GM18499 (cell line): ENCODE measurements around the gene LTC4S.
"Not testable (repeated sequence)": the region's sequence is repeated elsewhere in the genome, so short reads cannot be mapped to it uniquely, and the experiment has no call there.

Source experiments
- ATAC-seq: cut with Tn5 transposase; IDR thresholded peaks from one replicate; pipeline ENCODE4 v1.9.1; 2021; ENCODE audit warnings: moderate number of reproducible peaks; ENCODE audit not compliant: insufficient read depth, unreplicated experiment

Gene LTC4S

DNA sequence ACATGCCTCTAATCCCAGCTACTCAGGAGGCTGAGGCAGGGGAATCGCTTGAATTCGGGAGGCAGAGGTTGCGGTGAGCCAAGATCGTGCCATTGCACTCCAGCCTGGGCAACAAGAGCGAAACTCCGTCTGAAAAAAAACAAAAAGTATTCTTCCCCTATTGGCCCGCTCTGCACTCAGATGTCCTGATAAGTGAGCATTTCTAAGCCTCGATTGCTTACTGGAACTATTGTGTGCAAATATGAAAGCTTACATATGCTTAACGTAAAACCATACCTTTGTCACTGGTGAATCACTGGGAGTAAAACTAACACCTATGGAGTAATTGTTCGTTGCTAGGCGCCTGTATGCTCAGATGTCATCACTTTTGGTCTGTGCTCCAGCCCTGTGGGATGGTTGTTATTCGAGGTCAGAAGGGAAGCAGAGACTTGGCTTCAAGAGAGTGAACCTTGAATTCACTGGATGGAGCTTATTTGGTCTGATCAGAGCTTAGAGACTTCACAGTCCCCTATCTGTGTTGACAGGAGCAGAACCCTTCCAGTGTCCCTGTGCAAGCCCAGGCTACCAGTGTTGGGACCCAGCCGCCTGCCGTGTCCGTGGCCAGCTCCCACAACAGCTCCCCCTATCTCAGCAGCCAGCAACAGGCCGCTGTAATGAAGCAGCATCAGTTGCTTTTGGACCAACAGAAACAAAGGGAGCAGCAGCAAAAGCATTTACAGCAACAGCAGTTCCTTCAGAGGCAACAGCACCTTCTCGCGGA, 25.3 kb upstream of the LTC4S start:
- ATAC-seq: no peak

DNA sequence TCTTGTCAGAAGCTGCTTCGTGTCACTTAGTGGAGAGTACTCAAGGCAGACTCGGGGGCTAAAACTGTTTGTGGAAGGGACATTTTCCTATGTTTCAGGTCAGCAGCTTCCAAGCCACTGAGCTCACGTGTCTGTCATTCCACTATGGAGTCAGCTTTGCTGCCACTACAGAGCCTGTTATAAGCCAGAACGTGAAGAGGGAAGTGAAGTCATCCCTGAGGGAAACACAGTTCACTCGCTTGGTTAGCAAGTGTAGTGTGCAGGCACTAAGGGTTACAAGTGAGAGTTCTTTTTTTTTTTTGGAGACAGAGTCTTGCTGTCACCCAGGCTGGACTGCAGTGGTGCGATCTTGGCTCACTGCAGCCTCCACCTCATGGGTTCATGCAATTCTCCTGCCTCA, 24.5 kb upstream of the LTC4S start:
- ATAC-seq: no peak

DNA sequence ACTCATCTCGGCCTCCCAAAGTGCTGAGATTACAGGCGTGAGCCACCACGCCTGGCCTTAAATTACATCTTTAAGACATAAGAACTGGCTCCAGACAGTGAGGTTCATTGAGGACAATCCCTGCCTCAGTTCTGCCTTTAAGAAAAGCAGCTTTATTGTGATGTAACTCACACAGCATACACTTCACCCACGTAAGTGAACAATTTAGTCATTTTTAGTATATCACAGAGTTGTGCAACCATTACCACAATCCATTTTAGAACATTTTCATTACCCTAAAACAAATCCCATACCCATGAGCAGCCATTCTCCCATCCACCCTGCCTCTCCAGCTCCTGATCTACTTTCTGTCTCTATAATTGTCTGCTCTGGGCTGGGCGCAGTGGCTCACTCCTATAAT, 24.0 kb upstream of the LTC4S start:
- ATAC-seq: no peak

DNA sequence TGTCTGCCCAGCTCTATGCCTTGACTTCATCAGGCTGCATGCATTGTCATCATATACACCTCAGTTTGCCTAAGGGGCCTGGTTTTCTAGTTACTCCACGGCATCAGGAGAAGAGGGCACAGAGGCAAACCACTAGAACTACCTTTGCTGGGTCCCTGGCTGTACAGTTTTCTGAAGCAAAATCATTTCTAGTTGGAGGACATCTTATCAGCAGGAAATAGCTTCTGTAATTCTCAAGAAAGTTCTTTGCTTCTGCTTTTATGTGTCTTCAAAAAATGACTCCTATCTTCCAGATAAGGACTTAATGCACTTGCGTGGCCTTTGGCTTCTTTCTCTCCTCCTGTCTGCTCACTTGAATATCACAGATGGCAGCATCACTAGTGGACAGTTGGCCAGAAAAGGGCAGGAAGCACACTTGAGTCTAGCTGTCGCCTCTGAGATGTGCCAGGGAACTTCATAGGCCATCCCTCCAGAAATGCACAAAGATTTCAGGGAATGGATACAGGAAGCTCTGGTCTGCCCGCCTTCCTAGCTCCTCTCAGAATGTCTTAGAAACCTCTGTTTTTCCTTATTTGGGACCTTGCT, 22.4 kb upstream of the LTC4S start:
- no peak for ATAC-seq

DNA sequence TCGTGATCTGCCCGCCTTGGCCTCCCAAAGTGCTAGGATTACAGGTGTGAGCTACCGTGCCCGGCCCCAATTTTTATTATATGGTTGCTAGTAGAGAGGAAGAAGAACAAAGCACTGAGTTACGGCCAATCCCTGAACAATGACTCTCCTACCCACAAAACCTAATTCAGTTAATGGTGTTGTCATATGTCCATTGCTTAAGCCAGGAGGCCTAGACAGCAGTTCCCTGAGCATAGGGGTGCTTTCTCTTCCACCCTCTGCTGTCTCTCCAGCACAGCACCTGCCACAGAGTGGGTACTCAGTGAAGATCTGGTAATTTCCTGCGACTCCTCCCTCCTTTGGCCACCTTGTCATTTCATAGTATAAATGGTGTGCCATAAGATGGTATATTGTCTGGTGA, 21.4 kb upstream of the LTC4S start:
- no peak for ATAC-seq

DNA sequence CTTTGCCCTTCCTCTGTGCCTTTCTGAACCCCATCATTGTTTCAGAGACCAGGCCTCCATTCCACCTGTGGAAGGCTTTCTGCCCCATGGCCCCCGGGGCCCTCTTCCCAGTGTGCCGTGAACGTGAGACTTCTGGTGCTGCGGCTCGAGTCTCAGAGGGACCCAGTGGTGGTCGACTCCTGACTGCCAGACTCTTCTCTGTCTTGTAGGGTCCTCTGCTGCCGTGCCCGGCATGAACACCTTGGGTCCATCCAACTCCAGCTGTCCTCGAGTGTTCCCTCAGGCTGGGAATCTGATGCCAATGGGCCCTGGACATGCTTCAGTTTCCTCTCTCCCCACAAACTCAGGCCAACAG, 20.1 kb upstream of the LTC4S start:
- ATAC-seq: no peak

DNA sequence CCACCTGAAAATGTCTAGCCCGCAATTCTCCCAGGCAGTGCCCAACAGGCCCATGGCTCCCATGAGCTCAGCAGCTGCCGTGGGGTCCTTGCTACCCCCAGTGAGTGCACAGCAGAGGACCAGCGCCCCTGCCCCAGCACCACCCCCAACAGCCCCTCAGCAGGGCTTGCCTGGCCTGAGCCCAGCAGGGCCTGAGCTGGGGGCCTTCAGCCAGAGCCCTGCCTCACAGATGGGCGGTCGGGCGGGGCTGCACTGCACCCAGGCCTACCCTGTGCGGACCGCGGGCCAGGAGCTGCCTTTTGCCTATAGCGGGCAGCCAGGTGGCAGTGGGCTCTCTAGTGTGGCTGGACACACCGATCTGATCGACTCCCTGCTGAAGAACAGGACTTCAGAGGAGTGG, 19.3 kb upstream of the LTC4S start:
- no peak for ATAC-seq

DNA sequence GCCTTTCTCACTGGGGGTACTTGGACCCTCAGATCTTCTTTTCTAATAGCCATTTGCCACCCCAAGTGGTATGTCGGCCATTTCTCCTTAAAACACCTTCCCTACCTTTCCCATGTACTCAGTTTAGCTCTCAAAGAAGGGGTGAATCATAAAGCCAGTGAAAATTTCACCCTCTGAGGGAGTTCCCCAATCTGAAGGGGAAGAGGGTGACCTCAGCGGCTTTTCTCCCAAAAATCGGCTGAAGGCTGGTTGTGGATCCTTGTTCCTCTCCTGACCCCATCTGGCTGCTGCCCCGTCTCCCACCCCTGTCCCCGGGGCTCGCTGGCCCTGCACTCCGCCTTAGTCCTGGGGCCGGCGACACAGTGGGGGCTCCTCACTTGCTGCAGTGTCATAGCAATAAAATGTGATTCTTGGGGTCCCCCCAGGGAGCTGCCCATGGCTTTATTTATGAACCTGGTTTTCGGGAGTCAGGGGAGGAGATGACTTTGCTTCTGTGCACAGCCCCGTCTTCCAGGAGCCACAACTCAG, 17.3 kb upstream of the LTC4S start:
- no peak for ATAC-seq

DNA sequence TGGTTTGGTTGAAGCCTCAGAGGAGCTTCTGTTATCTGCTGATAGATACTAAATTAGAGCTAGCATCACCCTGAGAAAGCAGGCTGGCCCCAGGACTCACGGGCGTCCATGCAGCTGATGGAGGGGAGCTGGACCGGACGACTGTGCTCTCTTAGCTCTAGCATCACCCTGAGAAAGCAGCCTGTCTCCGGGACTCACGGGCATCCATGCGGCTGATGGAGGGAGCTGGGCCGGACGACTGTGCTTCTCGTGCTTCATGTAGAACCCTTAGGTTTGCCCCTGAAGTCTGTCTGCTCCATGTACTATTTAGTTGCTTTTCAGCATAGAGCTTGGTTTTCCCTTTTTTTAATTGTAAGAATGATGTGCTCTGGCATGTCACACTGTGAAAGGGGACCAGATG, 16.3 kb upstream of the LTC4S start:
- no peak for ATAC-seq

DNA sequence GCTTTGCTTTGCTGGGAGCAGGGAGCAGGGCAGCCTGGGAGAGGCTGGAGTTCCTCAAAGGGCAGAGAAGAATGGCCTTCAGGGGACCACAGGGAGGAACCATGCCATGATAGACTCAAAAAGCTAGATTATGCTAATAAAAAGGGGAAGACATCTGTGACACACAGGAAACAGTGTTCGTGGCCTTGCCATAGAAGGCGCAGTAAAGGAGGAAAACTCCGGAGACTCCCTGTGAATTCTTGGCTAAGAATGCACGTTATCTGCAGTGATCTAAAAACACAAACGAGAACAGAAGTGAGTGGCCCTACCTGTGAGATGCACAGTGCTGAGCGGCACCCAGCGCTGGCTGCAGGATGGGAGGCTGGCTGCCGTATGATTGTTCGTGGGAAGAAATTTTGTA, 15.9 kb upstream of the LTC4S start:
- ATAC-seq: no peak

DNA sequence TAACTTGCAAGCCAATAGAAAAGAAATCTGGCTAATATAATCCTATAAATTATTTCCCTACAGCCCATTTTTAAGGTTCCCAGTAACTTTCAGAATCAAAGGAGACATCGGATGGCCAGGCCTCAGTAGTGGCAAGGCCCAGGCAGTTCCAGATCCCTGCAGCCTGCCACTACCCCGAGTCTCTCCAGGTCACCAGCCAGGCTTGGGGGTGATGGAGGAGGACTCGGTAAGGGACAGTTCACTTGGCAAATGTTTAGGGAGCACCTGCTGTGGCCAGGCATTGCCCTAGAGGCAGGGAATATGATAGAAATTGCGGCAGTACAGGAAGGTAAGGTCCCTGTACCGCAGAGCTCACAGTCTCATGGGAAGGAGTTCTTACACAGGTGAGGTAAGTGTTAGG, 15.2 kb upstream of the LTC4S start:
- ATAC-seq: no peak

DNA sequence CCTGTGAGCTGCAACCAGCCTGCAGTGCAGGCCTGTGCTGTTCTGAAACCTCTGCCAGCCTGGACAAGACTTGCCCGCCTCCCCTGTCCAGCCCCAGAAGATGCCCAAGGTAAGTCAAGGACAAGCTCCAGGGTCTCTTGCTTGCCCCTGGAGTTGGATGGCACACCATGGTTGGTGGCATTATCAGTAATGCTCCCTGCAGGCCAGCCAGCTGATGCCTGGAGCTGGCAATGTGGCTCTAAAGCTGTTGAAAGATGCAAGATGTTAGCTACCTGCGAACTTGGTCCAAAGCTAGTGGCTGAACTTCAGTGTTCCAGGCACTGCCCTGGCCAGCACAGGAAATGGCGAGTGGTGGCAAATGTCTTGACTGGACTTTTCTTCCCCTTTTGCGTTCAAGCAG, 14.0 kb upstream of the LTC4S start:
- ATAC-seq: no peak

DNA sequence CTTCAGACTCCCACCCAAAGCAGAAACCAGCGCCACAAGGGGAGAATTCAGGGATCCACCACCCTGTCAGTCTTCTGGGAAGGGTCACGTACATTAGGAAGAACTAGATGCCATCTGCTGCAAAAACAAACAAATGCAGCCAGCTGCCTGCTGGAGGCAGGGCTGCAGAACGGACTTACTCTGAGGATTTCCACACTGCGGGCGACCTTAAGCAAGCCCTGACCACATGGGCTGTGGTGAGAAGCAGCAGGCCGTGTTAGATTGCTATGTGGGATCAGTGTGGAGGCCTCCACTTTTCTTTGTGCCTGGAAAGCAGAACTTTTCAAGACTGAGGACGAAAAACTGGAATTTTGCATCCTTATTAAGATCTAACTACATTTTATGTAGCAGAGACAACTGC, 13.4 kb upstream of the LTC4S start:
- ATAC-seq: no peak

DNA sequence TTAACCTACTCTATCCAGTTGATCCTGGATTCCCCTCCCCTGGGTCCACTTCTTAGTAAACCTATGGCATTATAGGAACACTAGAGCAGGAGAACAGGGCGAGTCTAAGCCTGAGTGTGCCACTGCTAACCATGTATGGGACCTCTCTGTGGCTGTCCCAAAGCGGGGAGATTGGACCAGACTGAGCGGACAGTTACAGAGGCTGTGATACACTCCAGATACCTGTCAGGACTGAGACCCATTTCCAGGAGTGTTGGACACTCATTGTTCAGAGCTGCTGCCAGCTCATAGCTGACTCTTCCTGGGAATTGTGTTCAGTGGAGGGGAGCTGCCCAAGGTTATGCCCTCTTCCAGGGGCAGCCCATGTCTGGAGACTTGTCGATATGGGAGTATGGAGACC, 11.9 kb upstream of the LTC4S start:
- no peak for ATAC-seq

DNA sequence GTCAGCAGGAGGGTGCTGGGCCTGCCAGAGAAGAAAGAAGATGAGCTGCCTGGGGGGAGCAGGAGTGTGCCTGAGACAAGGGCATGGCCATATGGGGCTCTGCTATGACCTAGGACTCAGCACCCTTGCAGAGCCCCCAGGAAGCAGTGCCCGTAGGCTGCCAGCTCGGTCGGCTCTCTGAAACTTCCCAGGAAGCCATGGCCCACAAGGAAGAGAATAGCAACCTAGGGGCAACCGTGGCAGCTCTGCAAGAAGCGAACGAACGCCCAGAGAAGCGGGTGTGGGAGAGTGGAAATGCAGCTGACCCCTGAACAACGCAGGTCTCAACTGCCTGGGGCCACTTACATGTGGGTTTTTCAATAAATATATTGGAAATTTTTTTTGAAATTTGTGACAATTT, 10.7 kb upstream of the LTC4S start:
- no peak for ATAC-seq

DNA sequence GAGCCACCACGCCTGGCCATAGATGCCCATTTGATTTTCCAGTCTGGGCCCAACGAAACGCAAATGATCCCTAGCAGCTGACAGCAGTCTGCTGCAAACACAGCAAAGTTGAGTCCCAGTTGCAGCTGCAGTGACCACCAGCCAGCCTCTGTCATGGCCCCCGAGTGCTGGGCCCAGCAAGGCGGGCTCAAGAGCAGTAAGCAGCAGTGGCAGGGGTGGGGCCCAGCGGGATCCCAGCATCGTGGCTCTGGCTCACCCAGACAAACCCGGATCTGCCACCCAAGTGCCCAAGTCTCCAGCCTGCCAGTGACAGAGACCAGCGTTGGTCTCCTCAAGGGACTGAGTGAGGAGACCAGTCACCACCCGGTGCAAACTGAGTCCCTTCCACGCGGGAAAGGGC, 6.9 kb upstream of the LTC4S start:
- ATAC-seq: no peak

DNA sequence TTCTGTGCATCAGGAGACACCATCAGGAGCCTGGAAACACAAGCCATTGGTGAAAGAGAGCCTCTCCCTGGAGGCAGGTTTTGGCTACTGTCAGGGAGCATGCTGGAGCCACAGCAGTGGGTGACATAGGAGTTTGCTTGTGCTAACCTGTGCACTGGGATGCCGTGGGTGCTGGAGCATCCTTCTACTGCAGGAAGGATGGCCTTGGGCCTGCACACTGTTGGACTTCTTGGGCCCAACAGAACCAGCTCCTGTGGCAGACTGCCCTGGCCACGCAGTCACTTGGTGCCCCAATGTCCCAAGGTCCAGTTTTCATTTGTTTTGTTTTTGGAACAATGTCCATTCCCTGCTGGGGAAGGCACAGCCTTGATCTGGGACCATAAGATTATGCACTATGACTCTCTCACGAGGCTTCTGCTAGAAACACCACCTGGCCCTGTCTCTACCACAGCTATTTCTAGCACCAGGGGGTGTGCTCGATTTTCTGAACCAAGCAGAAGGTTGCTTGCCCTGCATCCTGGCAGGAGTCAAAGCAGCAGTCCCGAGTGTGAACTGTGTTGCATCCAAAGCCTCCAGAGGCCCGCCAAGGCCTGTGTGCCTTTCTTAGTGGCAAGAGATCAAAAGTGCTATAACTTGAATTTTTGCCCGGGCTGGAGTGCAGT, 5.5 kb upstream of the LTC4S start:
- ATAC-seq: no peak

DNA sequence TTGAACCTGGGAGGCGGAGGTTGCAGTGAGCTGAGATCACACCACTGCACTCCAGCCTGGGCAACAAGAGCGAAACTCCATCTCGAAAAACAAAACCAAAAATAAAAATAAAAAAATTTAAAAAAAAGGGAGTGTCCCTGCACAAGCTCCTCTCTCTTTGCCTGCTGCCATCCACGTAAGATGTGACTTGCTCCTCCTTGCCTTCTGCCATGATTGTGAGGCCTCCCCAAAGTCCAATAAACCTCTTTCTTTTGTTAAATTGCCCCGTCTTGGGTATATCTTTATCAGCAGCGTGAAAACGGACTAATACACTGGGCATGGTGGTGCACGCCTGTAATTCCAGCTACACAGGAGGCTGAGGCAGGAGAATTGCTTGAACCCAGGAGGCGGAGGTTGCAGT, 4.5 kb upstream of the LTC4S start:
- ATAC-seq: not testable (repeated sequence)

DNA sequence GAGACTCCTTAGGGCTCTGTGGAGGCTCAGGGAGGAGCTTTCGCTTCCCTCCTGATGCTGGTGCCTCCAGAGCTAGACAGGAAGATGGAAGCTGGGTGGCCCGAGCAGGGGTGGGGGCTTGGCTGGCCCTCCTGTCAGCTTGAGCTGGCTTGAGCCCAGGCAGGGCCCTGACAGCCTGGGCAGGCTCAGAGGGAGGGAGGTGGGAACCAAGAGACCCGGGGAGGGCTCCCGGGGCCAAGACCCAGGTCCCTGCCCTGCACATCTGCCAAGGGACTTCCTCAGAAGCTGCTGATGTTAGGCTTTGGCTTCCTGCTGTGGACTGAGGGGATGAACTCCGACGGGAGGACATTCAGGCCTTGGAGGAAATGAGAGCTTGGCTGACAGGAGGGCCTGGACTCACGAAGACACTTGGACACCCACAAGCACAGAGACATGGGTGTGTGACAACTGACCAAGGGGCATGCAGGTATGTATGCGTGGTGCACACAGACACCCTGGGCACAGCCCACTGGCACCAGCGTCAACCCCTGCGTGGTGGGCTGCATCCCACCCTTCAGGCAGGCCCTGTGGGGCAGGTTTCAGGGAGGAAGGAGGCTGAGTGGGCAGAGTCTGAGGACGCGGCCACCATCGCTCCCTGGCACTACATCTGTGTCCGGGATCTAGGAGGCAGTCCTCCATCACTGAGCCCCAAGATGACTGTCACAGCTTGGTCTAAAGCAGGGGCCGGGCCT, 1.7 kb upstream of the LTC4S start:
- no peak for ATAC-seq

DNA sequence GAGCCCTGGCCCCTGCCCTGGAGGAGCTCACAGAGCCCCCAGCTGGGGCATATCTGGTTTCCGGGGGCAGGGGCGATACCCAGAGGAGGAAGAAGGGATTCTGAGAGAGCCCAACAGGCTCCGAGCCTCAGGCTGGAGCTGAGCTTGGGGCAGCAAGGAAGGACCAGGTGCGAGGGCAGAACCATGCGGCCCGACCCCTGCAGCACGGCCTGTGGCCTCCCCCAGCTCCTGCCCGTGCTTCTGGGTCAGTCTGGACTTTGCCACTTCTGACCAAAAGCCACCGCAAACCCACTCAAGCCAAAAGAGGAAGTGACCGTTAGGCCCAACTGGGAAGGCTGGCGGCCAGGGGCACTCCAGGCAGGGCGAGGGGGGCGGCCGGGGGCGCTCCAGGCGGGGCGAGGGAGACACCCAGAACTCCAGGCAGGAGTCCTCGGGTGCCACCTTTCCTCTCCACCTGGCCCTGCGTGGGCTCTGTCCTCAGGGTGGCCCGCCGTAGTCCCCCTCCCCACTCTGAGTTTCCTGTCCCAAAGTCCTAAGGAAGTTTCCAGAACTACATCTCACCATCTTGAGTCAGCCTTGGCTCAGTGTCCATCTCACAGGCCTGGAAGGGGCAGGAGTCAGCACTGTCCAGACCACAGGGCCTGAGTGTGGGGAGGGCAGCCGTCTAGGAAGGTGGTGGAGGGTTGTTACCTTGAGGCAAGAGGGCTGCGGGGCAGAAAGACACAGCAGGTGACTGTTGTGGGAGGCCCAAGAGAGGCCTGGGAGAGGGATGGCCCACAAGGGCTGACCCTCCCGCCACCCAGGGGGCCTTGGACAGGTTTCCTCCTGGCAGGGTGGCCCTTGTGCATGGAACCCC, 946 bp upstream of the LTC4S start:
- no peak for ATAC-seq
